ENCODE results near the gene AGRP. TPM values are rescaled to one million over a fixed set of nuclear protein-coding genes. Genes with fewer than 3 reads are reported as not detected.

The AGRP gene
- total RNA-seq, 1 donor from 2014 or later: 4.9 TPM

- DNase-seq (no peak), ATAC-seq (no peak)
- no peak for TF ChIP-seq CTCF (IDR thresholded peaks at IDR 0.05)
- intact Hi-C loops (cut with DNase I): no loop called here
- Histone ChIP-seq H3K27ac (no peak overlapping the region), H3K36me3 (no peaks in the 10 kb centered on the region), H3K9me3 (no peaks in the 10 kb centered on the region), H3K4me3 (no peak overlapping the region), H3K27me3 (no peaks in the 10 kb centered on the region), H3K4me1 (peaks cover 6% of the 10 kb centered on the region)
These were observed 25.7 kb upstream of the AGRP start for GRCh38 chr16:67509016-67509415.

GRCh38 chr16:67506468-67506867, 23.1 kb upstream of the AGRP start:
- intact Hi-C loops (cut with DNase I): no loop called here
- Histone ChIP-seq H3K9me3 (no peaks in the 10 kb centered on the region), H3K27me3 (no peaks in the 10 kb centered on the region), H3K4me3 (no peak overlapping the region), H3K4me1 (peaks cover 6% of the 10 kb centered on the region), H3K36me3 (no peaks in the 10 kb centered on the region), H3K27ac (no peak overlapping the region)
- DNase-seq: no peak
- no peak for TF ChIP-seq CTCF (IDR thresholded peaks at IDR 0.05)
- no peak for ATAC-seq

GRCh38 chr16:67504031-67505021, 21.0 kb upstream of the AGRP start:
- intact Hi-C loops (cut with DNase I): no loop called here
- ATAC-seq: peak; percentile 96
- peaks cover 6% of the 10 kb centered on the region for H3K4me1 ChIP-seq
- no peak for TF ChIP-seq CTCF (IDR thresholded peaks at IDR 0.05)
- no peaks in the 10 kb centered on the region for H3K36me3 ChIP-seq
- DNase-seq: peak; percentile 75
- H3K27me3 ChIP-seq: no peaks in the 10 kb centered on the region
- H3K4me3 ChIP-seq: no peak overlapping the region
- H3K9me3 ChIP-seq: no peaks in the 10 kb centered on the region
- H3K27ac ChIP-seq: peak overlapping the region; percentile 72

GRCh38 chr16:67499106-67499505, 15.8 kb upstream of the AGRP start:
- peaks cover 4% of the 10 kb centered on the region for H3K4me1 ChIP-seq
- intact Hi-C loops (cut with DNase I): no loop called here
- TF ChIP-seq CTCF (IDR thresholded peaks at IDR 0.05): no peak
- DNase-seq: no peak
- H3K36me3 ChIP-seq: no peaks in the 10 kb centered on the region
- H3K27me3 ChIP-seq: no peaks in the 10 kb centered on the region
- no peak overlapping the region for H3K27ac ChIP-seq
- no peak overlapping the region for H3K4me3 ChIP-seq
- H3K9me3 ChIP-seq: no peaks in the 10 kb centered on the region
- ATAC-seq: no peak

GRCh38 chr16:67490335-67491096, 7.2 kb upstream of the AGRP start:
- H3K27me3 ChIP-seq: no peaks in the 10 kb centered on the region
- H3K36me3 ChIP-seq: no peaks in the 10 kb centered on the region
- ATAC-seq (peak; percentile 30), DNase-seq (no peak)
- no peak for TF ChIP-seq CTCF (IDR thresholded peaks at IDR 0.05)
- peaks cover 14% of the 10 kb centered on the region for H3K4me1 ChIP-seq
- peak overlapping the region; percentile 42 for H3K27ac ChIP-seq
- intact Hi-C loops (cut with DNase I): no loop called here
- no peaks in the 10 kb centered on the region for H3K9me3 ChIP-seq
- H3K4me3 ChIP-seq: no peak overlapping the region
